Mesodermal cell (in vitro differentiated cells): ENCODE measurements around the gene PSAPL1.

Experiments
- H3K27ac ChIP-seq: 2 replicates; pipeline ENCODE4 v1.7.0; 2013; ENCODE audit warnings: mild to moderate bottlenecking, low read depth, low read length, moderate library complexity; ENCODE audit not compliant: severe bottlenecking
- H3K36me3 ChIP-seq: 2 replicates; pipeline ENCODE4 v1.7.1; 2013; ENCODE audit warnings: mild to moderate bottlenecking, low read length, moderate library complexity; ENCODE audit not compliant: control insufficient read depth, insufficient read depth
- H3K4me1 ChIP-seq: one replicate; pipeline ENCODE4 v1.7.1; 2013; ENCODE audit warnings: mild to moderate bottlenecking, low read length; ENCODE audit not compliant: insufficient read depth, control insufficient read depth, poor library complexity, severe bottlenecking
- H3K4me3 ChIP-seq: 2 replicates; pipeline ENCODE4 v1.7.0; 2013; ENCODE audit warnings: low read length, control low read depth, mild to moderate bottlenecking; ENCODE audit not compliant: insufficient read depth, poor library complexity, severe bottlenecking; ENCODE audit errors: extremely low read depth
- H3K9me3 ChIP-seq: 2 replicates; pipeline ENCODE4 v1.7.1; 2013; ENCODE audit warnings: mild to moderate bottlenecking, low read length, moderate library complexity; ENCODE audit not compliant: control insufficient read depth
- WGBS, 2 experiments: methylation state at CpG; one replicate each; pipeline ENCODE4 v1.1.5; 2013; ENCODE audit warnings: missing lambda C conversion rate in 2 of 2; ENCODE audit not compliant: insufficient coverage in 2 of 2; 5-methylcytosine and 5-hydroxymethylcytosine counted together

The PSAPL1 gene

DNA sequence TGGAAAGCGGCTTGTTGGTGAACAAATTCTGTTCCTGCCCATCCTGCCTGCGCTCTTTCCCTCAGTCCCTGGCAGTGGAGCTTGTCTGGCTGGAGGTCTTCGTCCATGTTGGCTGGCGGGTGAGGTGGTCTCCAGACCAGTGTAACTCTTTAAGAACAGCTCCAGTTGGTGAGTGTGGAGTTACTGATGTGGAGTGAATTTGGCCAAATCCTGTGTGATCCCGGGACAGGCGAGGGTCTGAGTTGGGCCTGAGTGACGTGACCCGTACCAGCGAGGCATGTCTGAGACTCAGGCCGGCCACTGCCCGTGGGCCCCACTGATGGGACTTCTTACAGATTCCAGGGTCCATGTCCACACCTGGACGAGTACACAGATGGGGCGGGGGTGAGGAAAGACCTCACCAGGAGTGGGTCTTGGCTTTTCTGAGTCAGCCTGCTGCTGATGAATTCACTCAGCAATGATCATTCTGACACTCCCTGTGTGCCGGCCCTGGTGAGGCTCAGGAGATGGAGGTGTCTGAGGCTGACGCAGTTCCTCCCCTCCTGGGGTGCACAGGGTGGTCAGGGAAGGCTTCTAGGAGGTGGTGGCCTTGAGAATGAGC lies 45.5 kb downstream of the PSAPL1 start:
- Histone ChIP-seq H3K9me3 (no peaks in the 10 kb centered on the region), H3K4me1 (no peaks in the 10 kb centered on the region), H3K4me3 (no peak overlapping the region), H3K36me3 (no peaks in the 10 kb centered on the region), H3K27ac (no peak overlapping the region)
- WGBS, 2 experiments: 94 to 100% methylated on average over 11 to 15 of the region's 15 CpGs

DNA sequence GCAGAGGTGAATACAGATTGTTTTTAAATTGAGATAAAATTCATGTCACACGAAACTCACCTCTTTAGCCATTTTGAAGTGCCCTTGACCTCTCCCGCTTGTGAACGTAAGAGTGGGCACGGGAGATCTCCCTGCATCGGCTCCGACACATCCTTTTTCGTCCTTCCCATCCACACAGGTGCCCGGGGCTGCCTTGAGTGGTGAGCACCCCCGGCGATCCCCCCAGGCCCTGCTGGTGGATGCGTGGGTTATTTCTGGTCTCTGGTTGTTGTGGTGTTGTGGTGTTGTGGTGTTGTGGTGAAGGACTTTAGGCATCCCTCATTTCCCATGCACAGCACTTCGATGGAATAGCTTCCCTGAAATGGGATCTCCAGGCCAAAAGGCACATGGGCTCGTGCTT lies 46.1 kb downstream of the PSAPL1 start:
- Histone ChIP-seq H3K36me3 (no peaks in the 10 kb centered on the region), H3K4me1 (no peaks in the 10 kb centered on the region), H3K4me3 (no peak overlapping the region), H3K27ac (no peak overlapping the region), H3K9me3 (no peaks in the 10 kb centered on the region)
- WGBS, 2 experiments: 86 to 87% methylated on average over 9 to 12 of the region's 13 CpGs

DNA sequence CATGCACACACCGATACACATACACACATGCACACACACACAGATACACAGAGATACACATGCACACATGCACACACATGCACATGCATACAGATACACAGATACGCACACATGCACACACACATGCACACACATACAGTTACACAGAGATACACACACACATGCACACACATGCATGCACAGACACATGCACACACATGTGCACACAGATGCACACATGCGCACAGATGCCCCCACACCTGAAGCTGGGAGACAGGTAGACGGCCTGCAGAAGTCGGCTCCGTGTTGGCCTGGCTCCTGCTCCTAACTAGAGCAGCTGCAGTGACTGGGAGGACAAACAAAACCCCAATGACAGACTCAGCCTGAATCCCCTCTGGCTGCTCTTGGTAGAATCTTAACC lies 46.8 kb downstream of the PSAPL1 start:
- no peaks in the 10 kb centered on the region for H3K9me3 ChIP-seq
- H3K27ac ChIP-seq: no peak overlapping the region
- H3K36me3 ChIP-seq: no peaks in the 10 kb centered on the region
- no peaks in the 10 kb centered on the region for H3K4me1 ChIP-seq
- WGBS, 2 experiments: 92 to 100% methylated on average over 6 of the region's 6 CpGs
- no peak overlapping the region for H3K4me3 ChIP-seq

DNA sequence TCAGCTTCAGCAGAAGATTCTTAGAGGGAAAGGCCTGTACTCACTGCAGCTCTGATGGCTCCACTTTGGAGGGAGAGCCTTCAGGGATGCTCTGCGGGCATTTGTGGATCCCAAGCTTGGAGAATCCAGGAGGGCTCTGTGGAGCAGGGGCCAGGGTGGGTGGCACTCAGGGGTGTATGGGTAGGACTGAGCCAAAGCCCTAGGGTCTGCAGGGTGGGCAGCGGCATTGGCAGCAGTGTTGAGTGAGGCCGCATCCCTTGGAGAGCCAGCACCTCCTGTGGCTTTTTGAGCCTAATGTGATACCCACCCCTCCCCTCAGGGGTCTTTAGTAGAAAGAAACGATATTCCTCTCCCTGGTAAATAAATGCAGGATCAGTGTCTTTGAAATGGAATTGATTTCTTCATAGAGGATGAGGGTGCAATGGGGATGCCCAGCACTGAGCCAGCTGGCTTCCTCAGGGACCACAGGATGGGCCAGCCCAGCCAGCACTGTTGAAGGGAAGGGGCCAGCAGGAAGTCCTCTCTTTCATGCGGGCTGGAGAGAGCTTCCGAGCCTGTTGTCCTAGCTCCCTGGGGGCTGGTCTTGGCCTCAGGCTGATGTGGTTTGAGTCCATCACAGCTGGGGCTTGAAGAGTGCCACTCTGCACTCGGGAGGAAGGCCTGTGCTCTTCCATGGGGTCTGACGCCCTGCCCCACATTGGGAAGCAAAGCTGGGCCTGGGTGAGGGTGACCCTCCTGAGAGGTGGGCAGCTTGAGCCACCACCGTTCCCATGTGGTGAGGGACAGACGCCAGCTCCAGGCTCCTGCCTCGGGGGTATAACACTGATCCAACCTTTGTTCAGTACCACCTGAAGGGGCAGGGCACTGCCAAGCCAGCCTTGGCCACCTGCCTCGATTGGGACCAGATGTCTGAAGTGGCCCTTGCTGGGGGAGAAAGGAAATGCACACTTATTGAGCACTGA lies 49.5 kb downstream of the PSAPL1 start:
- Histone ChIP-seq H3K9me3 (no peaks in the 10 kb centered on the region), H3K36me3 (no peaks in the 10 kb centered on the region), H3K4me1 (no peaks in the 10 kb centered on the region), H3K27ac (no peak overlapping the region), H3K4me3 (no peak overlapping the region)
- WGBS, 2 experiments: 77 to 85% methylated on average over 7 to 9 of the region's 12 CpGs

DNA sequence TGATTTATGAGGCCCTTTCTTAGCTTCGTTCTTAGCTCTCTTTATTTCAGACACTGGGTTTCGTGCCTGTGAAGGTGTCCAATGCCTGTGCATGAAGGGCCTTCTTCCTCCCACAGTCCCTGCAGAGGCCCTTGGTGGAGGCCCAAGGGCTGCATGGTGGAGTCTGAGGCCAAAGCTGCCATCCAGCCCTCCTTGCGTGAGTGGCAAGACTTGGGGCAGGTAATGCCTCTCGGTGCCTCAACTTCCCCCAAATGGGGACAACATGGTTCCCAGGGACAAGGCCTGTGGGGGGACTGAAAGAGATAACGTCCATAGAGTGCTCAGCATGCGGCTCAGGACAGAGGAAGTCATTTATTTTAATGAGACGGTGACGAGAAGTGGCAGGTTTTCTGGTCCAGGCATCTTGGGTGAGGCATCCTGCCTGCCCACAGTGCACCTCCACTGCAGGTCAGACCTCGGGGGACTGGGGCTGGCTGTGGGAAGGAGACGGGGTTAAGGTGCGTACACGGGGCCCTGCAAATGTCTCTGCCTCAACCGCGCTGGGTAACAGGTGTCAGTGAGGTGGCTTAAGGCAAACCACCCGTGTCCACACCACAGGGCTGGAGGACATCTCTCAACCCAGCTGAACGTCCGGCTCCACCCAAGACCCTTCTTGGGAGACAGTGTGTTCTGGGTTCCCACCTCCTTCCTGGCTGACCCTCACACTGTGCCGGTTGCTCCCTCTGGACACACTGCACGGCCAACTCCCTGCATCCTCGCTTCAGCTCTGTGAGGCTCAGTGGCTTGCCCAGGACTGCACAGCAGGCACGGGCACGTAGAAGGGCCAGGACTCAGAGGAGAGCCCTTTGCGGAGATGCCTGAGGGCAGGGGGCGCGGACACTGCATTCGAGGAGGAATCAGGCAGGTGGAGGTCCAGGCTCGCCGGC lies 50.5 kb downstream of the PSAPL1 start:
- Histone ChIP-seq H3K4me3 (no peak overlapping the region), H3K9me3 (no peaks in the 10 kb centered on the region), H3K36me3 (no peaks in the 10 kb centered on the region), H3K27ac (no peak overlapping the region), H3K4me1 (no peaks in the 10 kb centered on the region)
- 83 to 85% methylated on average over 23 to 28 of the region's 28 CpGs for WGBS, 2 experiments

DNA sequence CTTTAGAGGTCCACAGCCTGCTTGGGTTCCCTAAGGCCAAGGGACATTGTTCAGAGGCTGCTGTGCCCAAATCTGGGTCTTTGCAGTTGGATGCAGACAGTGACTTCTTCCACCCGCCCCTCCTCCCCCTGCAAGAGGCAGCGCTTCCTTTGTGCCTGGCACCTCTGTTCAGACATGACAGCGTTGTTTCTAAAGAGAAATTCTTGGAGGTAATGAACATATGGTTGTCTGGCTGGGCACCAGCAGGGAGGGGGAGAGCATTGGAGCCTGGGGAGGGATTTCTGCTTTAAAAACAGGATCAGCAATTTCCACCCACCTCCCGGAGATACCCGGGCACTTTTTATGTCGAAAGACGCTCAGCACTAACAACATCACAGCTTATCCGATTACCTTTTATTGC lies 51.5 kb downstream of the PSAPL1 start:
- H3K4me1 ChIP-seq: no peaks in the 10 kb centered on the region
- no peaks in the 10 kb centered on the region for H3K9me3 ChIP-seq
- 86 to 91% methylated on average over 5 to 6 of the region's 8 CpGs for WGBS, 2 experiments
- no peaks in the 10 kb centered on the region for H3K36me3 ChIP-seq
- H3K4me3 ChIP-seq: no peak overlapping the region
- no peak overlapping the region for H3K27ac ChIP-seq

DNA sequence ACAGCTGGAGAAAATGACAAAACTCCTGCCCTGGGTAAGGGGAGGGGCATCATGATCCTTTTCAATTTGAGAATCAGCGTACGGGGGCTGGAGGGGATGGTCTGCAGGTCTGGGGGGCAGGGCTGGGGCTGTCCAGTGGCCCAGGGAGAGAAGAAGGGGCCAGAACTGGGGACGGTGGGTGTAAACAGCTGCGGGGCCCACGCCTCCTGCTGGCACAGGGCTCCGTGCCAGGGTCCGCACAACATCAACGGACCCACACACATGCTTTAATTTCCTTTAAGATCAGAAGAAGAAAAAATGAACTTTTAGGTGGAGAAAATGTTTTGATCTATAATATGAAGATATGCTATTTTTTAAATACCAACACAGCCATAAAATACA lies 52.1 kb downstream of the PSAPL1 start:
- H3K4me1 ChIP-seq: no peaks in the 10 kb centered on the region
- H3K36me3 ChIP-seq: no peaks in the 10 kb centered on the region
- H3K4me3 ChIP-seq: no peak overlapping the region
- no peaks in the 10 kb centered on the region for H3K9me3 ChIP-seq
- 63 to 90% methylated on average over 2 to 5 of the region's 8 CpGs for WGBS, 2 experiments
- no peak overlapping the region for H3K27ac ChIP-seq

DNA sequence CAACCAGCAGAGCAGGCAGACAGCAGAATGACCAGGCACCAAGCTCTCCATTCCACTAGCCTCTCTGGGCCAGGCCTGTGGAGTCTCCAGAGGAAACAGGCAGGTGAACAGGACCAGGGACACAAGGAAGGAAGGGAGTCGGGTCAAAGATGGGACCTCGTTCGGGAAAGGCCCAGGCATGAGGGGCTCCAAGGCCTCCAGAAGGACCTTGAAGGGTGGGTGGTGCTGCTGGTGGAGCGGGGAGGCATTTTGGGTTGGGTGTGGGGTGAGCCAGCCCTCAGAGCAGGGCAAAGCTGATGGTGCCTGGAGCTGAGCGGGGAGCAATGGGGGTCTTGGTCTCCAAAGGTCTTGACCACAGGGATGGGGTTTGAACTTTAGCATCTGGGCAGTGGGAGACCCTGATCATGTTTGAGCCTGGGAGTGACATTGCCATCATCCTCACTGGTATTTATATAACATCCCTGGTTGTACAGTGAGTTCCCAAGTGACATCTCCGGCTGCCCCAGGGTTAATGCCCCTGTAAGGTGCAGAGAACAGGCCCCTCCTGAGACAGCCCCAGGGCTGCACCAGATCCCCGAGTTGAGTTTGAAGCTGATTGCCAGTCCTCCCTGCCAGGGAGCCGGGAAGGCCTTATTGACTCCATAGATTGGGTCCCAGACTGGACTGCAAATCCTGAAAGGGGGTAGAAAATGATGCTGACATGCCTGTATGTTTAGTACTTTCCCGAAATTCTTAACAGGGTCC lies 52.7 kb downstream of the PSAPL1 start:
- Histone ChIP-seq H3K9me3 (no peaks in the 10 kb centered on the region), H3K4me3 (no peak overlapping the region), H3K36me3 (no peaks in the 10 kb centered on the region), H3K4me1 (no peaks in the 10 kb centered on the region), H3K27ac (no peak overlapping the region)
- 76 to 88% methylated on average over 8 to 9 of the region's 9 CpGs for WGBS, 2 experiments

DNA sequence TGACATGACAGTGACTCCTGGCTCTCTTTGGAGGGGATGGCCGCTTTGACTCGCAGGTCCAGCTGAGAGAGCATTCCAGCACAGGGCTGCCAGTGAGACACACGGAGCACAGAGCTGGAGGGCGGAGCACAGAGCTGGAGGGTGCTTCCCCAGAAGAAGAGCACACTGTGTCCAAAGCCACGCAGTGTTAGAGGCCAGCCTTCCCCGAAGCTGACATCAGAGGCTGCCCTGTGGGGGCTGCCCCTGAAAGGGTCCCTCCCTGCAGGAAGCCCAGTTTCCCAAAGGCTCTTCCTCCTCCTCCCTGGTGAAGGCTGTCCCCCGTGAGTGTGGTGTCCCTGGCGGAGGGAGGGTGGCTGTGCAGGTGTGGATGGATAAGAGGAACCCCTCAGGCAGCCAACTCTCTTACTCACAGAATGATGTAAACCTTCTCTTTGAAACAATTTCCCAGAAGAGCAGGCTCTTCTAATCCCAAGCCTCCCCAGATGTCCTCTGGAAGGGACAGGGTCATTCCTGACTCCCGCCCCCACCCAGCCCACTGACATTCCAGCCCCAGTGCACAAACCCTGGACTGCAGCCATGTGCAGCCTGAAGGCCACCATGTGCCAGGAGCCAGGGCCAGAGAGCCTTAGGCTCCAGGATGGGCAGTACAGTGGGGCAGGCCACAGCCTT lies 53.4 kb downstream of the PSAPL1 start:
- 70 to 78% methylated on average over 6 to 7 of the region's 9 CpGs for WGBS, 2 experiments
- Histone ChIP-seq H3K27ac (no peak overlapping the region), H3K4me3 (no peak overlapping the region)

More for the DNA sequence above, 53.4 kb downstream of the PSAPL1 start:
- H3K4me1 ChIP-seq: no peaks in the 10 kb centered on the region
- H3K36me3 ChIP-seq: no peaks in the 10 kb centered on the region
- no peaks in the 10 kb centered on the region for H3K9me3 ChIP-seq
